GM19328 (cell line): ENCODE results near the gene KLK4.

ENCODE experiments used
- ATAC-seq: cut with Tn5 transposase; IDR thresholded peaks from one replicate; pipeline ENCODE4 v1.9.1; 2021; ENCODE audit warnings: mild to moderate bottlenecking, moderate library complexity; ENCODE audit not compliant: unreplicated experiment

The KLK4 gene

DNA sequence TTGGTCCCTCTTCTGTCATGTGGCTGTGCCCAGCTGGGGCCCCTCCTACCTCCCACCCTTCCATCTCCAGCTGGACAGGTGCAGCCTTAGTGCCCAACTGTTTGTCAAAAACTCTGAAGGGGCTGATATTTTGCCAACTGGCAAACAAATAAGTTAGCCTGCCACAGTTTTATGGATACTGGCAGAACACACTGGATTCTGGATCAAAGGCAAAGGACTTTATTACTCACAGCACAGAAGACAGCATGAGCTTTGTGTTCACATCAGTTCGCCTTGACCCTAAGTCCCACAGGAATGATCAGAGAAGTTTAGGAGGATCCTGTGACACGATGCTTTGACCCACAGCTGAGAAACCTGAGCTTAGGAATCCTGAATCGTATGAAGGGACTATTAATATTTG is 21.6 kb downstream of the KLK4 start:
- ATAC-seq = no peak

DNA sequence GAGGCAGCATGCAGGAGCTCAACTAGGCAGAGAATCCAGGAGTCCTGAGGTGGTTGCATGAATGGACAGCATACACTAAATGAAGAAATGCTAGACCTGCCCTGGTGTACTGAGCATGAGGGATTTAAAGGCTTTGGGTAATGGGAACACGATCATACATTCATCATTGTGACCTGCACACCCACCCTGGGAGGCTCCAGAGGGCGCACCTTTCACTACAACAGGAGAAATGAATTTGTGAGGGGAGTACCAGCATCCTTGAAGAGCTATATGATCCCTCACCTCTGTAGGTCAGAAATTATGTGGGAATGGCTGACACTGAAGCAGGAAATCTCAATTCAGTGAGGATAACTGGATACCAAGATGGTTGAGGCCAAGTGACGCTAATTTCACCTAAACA is 29.0 kb downstream of the KLK4 start:
- no peak for ATAC-seq

DNA sequence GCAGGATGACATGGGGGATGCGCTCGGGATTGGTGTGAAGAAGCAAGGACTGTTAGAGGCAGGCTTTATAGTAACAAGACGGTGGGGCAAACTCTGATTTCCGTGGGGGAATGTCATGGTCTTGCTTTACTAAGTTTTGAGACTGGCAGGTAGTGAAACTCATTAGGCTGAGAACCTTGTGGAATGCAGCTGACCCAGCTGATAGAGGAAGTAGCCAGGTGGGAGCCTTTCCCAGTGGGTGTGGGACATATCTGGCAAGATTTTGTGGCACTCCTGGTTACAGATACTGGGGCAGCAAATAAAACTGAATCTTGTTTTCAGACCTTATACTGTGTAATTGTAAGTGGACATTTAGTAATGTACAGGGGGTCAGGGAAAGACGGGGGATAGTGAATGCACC is 31.0 kb downstream of the KLK4 start:
- ATAC-seq = no peak

DNA sequence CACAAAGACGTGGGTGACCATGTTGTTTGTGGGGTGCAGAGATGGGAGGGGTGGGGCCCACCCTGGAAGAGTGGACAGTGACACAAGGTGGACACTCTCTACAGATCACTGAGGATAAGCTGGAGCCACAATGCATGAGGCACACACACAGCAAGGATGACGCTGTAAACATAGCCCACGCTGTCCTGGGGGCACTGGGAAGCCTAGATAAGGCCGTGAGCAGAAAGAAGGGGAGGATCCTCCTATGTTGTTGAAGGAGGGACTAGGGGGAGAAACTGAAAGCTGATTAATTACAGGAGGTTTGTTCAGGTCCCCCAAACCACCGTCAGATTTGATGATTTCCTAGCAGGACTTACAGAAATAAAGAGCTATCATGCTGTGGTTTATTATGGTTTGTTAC is 32.3 kb downstream of the KLK4 start:
- ATAC-seq = no peak

DNA sequence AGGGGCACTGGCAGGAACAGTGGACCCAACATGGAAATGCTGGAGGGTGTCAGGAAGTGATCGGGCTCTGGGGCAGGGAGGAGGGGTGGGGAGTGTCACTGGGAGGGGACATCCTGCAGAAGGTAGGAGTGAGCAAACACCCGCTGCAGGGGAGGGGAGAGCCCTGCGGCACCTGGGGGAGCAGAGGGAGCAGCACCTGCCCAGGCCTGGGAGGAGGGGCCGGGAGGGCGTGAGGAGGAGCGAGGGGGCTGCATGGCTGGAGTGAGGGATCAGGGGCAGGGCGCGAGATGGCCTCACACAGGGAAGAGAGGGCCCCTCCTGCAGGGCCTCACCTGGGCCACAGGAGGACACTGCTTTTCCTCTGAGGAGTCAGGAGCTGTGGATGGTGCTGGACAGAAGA is 33.9 kb downstream of the KLK4 start:
- ATAC-seq = no peak

DNA sequence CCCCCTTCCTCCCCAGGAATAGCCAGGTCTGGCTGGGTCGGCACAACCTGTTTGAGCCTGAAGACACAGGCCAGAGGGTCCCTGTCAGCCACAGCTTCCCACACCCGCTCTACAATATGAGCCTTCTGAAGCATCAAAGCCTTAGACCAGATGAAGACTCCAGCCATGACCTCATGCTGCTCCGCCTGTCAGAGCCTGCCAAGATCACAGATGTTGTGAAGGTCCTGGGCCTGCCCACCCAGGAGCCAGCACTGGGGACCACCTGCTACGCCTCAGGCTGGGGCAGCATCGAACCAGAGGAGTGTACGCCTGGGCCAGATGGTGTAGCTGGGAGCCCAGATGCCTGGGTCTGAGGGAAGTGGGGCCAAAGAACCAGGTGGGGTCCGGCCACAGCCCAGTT is 34.7 kb downstream of the KLK4 start:
- ATAC-seq = no peak

DNA sequence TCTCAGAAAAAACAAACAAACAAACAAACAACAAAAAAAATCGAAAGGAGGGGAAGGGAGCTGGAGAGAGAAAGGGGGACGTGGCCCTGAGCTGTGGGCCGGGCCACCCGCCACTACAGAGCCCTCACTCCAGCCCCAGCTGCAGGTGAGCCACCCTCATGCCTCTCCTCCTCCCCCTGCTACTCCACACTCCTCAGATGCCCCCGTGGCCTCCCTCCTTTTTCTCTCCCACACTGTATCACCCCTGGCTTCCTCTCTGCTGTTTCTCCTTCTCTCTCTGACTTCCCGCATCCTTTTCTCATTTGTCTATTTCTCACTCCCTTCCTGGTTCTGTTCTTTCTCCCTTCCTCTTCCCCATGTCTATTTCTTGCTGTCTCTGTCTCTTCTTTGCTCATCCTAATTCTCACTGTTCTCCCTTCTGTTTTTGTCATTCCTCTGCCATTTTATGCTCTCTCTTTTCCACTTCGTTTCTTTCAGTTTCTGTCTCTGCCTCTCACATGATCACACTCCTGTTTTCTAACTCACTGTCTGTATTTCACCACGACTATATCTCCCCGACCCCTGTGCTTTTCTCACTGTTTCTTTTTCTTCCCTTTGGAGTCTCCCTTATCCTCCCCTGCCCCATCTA is 35.3 kb downstream of the KLK4 start:
- ATAC-seq = no peak

DNA sequence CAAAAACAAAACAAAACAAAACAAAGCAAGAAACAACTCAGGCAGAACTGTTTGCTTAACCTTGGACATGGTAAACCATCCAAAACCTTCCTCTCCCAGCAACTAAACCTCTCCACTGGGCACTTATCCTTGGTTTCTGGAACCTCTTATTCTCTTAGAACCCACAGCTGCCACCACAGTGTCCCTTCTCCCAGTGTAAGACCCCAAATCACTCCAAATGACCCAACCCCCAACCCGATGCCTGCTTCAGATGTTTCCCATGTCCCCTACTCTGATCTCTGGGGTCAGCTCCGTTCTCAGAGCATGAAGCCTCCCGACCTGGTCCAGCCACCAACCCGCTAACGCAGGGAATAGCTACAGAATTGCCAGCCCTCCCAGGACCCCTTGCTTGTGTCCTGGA is 37.0 kb downstream of the KLK4 start:
- ATAC-seq = no peak

DNA sequence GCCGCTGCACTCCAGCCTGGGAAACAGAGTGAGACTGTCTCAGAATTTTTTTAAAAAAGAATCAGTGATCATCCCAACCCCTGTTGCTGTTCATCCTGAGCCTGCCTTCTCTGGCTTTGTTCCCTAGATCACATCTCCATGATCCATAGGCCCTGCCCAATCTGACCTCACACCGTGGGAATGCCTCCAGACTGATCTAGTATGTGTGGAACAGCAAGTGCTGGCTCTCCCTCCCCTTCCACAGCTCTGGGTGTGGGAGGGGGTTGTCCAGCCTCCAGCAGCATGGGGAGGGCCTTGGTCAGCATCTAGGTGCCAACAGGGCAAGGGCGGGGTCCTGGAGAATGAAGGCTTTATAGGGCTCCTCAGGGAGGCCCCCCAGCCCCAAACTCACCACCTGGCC is 38.1 kb downstream of the KLK4 start, which contains the start of gene KLK2:
Gene KLK2 (plus strand): TSS at position 384 of the 400 bp plus-strand sequence. CDS start 35 bp downstream, outside the sequence.
- no peak for ATAC-seq

DNA sequence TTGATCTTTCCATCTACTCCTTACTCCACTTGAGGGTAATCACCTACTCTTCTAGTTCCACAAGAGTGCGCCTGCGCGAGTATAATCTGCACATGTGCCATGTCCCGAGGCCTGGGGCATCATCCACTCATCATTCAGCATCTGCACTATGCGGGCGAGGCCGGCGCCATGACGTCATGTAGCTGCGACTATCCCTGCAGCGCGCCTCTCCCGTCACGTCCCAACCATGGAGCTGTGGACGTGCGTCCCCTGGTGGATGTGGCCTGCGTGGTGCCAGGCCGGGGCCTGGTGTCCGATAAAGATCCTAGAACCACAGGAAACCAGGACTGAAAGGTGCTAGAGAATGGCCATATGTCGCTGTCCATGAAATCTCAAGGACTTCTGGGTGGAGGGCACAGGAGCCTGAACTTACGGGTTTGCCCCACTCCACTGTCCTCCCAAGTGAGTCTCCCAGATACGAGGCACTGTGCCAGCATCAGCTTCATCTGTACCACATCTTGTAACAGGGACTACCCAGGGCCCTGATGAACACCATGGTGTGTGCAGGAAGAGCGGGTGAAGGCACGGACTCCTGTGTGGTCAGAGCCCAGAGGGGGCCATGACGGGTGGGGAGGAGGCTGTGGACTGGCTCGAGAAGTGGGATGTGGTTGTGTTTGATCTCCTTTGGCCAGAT is 40.6 kb downstream of the KLK4 start:
- ATAC-seq = no peak

DNA sequence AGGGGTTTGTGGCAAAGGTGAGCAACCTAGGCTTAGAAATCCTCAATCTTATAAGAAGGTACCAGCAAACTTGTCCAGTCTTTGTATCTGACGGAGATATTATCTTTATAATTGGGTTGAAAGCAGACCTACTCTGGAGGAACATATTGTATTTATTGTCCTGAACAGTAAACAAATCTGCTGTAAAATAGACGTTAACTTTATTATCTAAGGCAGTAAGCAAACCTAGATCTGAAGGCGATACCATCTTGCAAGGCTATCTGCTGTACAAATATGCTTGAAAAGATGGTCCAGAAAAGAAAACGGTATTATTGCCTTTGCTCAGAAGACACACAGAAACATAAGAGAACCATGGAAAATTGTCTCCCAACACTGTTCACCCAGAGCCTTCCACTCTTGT is 41.7 kb downstream of the KLK4 start:
- ATAC-seq = no peak

DNA sequence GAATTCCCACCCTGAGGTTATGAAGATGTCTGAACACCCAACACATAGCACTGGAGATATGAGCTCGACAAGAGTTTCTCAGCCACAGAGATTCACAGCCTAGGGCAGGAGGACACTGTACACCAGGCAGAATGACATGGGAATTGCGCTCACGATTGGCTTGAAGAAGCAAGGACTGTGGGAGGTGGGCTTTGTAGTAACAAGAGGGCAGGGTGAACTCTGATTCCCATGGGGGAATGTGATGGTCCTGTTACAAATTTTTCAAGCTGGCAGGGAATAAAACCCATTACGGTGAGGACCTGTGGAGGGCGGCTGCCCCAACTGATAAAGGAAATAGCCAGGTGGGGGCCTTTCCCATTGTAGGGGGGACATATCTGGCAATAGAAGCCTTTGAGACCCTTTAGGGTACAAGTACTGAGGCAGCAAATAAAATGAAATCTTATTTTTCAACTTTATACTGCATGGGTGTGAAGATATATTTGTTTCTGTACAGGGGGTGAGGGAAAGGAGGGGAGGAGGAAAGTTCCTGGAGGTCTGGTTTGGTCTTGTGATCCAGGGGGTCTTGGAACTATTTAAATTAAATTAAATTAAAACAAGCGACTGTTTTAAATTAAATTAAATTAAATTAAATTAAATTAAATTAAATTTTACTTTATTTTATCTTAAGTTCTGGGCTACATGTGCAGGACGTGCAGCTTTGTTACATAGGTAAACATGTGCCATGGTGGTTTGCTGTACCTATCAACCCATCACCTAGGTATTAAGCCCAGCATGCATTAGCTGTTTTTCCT is 49.5 kb downstream of the KLK4 start:
- ATAC-seq = no peak

DNA sequence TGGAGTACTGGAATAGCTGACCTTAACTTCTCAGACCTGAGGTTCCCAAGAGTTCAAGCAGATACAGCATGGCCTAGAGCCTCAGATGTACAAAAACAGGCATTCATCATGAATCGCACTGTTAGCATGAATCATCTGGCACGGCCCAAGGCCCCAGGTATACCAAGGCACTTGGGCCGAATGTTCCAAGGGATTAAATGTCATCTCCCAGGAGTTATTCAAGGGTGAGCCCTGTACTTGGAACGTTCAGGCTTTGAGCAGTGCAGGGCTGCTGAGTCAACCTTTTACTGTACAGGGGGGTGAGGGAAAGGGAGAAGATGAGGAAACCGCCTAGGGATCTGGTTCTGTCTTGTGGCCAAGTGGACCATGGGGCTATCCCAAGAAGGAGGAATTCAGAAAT is 50.2 kb downstream of the KLK4 start:
- no peak for ATAC-seq

DNA sequence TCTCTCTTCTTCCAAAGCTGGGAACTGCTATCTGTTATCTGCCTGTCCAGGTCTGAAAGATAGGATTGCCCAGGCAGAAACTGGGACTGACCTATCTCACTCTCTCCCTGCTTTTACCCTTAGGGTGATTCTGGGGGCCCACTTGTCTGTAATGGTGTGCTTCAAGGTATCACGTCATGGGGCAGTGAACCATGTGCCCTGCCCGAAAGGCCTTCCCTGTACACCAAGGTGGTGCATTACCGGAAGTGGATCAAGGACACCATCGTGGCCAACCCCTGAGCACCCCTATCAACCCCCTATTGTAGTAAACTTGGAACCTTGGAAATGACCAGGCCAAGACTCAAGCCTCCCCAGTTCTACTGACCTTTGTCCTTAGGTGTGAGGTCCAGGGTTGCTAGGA is 51.3 kb downstream of the KLK4 start:
- ATAC-seq = no peak

DNA sequence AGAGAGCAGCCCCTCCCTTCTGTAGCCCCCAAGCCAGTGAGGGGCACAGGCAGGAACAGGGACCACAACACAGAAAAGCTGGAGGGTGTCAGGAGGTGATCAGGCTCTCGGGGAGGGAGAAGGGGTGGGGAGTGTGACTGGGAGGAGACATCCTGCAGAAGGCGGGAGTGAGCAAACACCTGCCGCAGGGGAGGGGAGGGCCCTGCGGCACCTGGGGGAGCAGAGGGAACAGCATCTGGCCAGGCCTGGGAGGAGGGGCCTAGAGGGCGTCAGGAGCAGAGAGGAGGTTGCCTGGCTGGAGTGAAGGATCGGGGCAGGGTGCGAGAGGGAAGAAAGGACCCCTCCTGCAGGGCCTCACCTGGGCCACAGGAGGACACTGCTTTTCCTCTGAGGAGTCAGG is 52.3 kb downstream of the KLK4 start:
- ATAC-seq = no peak

DNA sequence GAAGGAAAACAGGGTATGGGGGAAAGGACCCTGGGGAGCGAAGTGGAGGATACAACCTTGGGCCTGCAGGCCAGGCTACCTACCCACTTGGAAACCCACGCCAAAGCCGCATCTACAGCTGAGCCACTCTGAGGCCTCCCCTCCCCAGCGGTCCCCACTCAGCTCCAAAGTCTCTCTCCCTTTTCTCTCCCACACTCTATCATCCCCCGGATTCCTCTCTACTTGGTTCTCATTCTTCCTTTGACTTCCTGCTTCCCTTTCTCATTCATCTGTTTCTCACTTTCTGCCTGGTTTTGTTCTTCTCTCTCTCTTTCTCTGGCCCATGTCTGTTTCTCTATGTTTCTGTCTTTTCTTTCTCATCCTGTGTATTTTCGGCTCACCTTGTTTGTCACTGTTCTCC is 53.8 kb downstream of the KLK4 start:
- ATAC-seq = no peak
